GM18519 (cell line): Measurements from ENCODE around the gene CHAF1A.

ENCODE experiments used
- ATAC-seq: cut with Tn5 transposase; IDR thresholded peaks from one replicate; pipeline ENCODE4 v1.9.1; 2021; ENCODE audit warnings: mild to moderate bottlenecking, moderate library complexity; ENCODE audit not compliant: unreplicated experiment, low FRiP score

The CHAF1A gene

GRCh38 chr19:4431808-4432674 lies 29.6 kb downstream of the CHAF1A start:
- ATAC-seq: no peak

GRCh38 chr19:4432918-4433506 lies 30.6 kb downstream of the CHAF1A start:
- ATAC-seq: no peak

GRCh38 chr19:4434391-4434790 lies 32.0 kb downstream of the CHAF1A start:
- no peak for ATAC-seq

- ATAC-seq: no peak
Observed at GRCh38 chr19:4436231-4436630, 33.8 kb downstream of the CHAF1A start.

GRCh38 chr19:4437103-4437502 lies 34.7 kb downstream of the CHAF1A start:
- ATAC-seq: no peak

GRCh38 chr19:4439243-4439642 lies 36.8 kb downstream of the CHAF1A start:
- ATAC-seq: no peak

GRCh38 chr19:4441994-4442818 lies 39.8 kb downstream of the CHAF1A start:
- no peak for ATAC-seq

- ATAC-seq: no peak
Observed at GRCh38 chr19:4442819-4443146, 40.3 kb downstream of the CHAF1A start.

- ATAC-seq: no peak
Observed at GRCh38 chr19:4443188-4443587, 40.7 kb downstream of the CHAF1A start.

GRCh38 chr19:4443966-4444764 lies 41.7 kb downstream of the CHAF1A start:
- no peak for ATAC-seq

GRCh38 chr19:4444765-4445741 lies 42.6 kb downstream of the CHAF1A start:
- ATAC-seq: no peak

GRCh38 chr19:4445963-4446703 lies 43.7 kb downstream of the CHAF1A start:
- ATAC-seq: no peak

GRCh38 chr19:4446704-4447200 lies 44.3 kb downstream of the CHAF1A start:
- no peak for ATAC-seq

- no peak for ATAC-seq
Observed at GRCh38 chr19:4447327-4448146, 45.1 kb downstream of the CHAF1A start.

- ATAC-seq: no peak
Observed at GRCh38 chr19:4448147-4448985, 45.9 kb downstream of the CHAF1A start.

- ATAC-seq: no peak
Observed at GRCh38 chr19:4449022-4449638, 46.7 kb downstream of the CHAF1A start.
